HG02970 (cell line): Measurements from ENCODE around the gene TRPV5.
"Not testable (repeated sequence)": the region's sequence is repeated elsewhere in the genome, so short reads cannot be mapped to it uniquely, and the experiment has no call there.

Source experiments
- ATAC-seq: cut with Tn5 transposase; IDR thresholded peaks from one replicate; pipeline ENCODE4 v1.9.1; 2021; ENCODE audit warnings: mild to moderate bottlenecking, moderate library complexity, moderate number of reproducible peaks; ENCODE audit not compliant: unreplicated experiment, low FRiP score

TRPV5 gene

GRCh38 chr7:142933624-142934023, at the start of gene TRPV5:
TRPV5 (minus strand) TSS chr7:142933746; CDS start chr7:142933459, 287 bp downstream.
- ATAC-seq: no peak

DNA sequence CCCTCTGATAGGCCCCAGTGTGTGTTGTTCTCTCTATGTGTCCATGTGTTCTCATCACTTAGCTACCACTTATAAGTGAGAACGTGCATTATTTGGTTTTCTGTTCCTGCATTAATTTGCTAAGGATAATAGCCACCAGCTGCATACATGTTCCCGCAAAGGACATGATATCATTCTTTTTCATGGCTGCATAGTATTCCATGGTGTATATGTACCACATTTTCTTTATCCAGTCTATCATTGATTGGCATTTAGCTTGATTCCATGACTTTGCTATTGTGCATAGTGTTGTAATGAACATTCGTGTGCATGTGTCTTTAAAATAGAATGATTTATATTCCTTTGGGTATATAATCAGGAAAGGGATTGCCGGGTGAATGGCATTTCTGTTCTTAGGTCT, 44.9 kb upstream of the TRPV5 start:
- not testable (repeated sequence) for ATAC-seq

GRCh38 chr7:142974626-142975025, 41.1 kb upstream of the TRPV5 start:
- no peak for ATAC-seq

DNA sequence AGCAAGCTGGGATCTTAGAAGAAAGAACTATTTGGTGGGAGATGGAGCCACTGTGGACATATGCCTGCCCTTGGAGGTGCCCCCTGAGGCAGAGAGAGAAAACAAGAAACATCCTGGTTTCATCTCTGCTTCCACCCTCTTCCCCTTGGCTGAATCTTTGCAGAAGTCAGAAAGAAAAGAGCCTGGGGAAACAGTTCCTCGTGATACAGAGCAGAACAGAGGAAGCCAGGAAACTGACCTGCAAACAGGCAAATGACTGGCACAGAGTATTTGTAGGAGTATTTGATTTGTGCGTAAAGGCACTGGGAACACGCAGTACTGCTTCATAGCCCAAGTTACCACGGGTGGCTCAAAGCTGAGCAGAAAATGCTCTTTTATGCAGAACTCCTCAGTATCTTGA, 35.6 kb upstream of the TRPV5 start:
- ATAC-seq: no peak

GRCh38 chr7:142968229-142968628, 34.7 kb upstream of the TRPV5 start:
- no peak for ATAC-seq

- no peak for ATAC-seq
Observed at GRCh38 chr7:142964502-142965246, 31.1 kb upstream of the TRPV5 start.

- no peak for ATAC-seq
Observed at GRCh38 chr7:142963993-142964392, 30.4 kb upstream of the TRPV5 start.

GRCh38 chr7:142962991-142963390, 29.4 kb upstream of the TRPV5 start:
- no peak for ATAC-seq

- ATAC-seq: no peak
Observed at GRCh38 chr7:142961973-142962926, 28.7 kb upstream of the TRPV5 start, which contains the start of gene KEL. KEL (minus strand) TSS chr7:142962363; CDS start chr7:142962206, 157 bp downstream.

DNA sequence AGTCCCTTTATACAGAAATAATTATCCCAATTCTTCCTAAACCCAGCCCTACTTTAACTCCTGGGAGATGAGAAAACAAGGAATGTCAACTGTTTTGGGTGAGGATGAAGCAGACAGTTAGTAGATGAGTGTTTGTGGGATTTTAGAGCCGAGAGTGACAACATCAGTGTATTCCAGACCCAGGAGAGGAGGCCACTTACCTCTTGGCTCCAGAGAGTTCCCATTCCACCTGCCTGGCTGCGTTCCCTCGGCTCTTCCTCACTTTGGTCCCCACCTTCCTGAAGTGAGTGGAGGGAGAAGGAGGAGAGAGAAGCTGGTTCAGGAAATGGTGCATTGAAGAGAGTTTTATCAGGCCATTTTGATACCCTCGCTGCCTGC, 28.0 kb upstream of the TRPV5 start:
- no peak for ATAC-seq

GRCh38 chr7:142960955-142961512, 27.5 kb upstream of the TRPV5 start:
- ATAC-seq: no peak

DNA sequence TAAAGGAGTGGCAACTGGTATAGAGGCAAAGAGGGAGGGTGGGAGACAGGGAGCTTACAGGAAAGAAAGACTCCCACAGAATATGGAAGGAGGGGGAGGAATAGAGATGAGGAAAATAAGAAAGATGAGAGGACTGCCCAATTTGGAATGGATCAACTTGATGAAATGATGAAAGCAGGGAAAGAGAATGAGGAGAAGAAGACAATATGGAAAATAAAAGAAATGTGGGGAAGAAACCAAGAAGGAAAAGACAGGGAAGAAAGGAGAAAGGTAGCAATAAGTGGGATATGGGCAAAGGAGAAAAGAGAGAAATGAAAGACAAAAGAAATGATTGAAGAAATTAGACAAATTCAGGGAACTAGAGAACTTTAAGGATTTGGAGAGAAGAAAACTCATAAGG, 25.7 kb upstream of the TRPV5 start:
- ATAC-seq: no peak

- no peak for ATAC-seq
Observed at GRCh38 chr7:142957723-142958122, 24.2 kb upstream of the TRPV5 start.

- ATAC-seq: no peak
Observed at GRCh38 chr7:142956951-142957623, 23.5 kb upstream of the TRPV5 start.

DNA sequence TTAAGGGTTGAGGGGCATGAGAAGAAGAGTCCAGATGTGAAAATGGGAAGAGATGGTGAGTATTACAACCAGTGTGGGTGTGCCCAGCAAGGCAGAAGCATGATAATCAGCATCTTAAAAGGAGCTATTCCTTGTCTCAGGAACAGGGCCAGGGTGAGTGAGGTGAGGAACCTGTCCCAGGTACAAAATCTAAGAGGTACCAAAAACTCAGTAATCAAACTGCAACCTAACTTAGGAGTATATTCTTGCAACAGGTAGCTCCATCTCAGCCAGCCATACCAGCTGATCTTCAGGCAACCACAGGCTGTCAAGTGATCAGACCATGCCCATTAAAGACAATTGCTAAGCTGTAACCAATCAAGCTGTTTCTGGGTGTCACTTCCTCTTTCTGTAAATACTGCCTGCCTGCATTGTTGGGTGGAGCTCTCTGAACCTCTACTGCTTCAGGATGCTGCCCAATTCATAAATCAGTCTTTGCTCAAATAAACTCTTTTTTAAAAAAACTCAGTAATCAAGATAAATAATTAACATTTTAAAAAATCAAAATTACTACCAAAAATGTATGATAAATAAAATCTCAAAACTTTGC, 21.2 kb upstream of the TRPV5 start:
- no peak for ATAC-seq

- no peak for ATAC-seq
Observed at GRCh38 chr7:142950235-142950634, 16.7 kb upstream of the TRPV5 start.

GRCh38 chr7:142948603-142949002, 15.1 kb upstream of the TRPV5 start:
- no peak for ATAC-seq

- ATAC-seq: no peak
Observed at GRCh38 chr7:142945001-142945400, 11.5 kb upstream of the TRPV5 start.

DNA sequence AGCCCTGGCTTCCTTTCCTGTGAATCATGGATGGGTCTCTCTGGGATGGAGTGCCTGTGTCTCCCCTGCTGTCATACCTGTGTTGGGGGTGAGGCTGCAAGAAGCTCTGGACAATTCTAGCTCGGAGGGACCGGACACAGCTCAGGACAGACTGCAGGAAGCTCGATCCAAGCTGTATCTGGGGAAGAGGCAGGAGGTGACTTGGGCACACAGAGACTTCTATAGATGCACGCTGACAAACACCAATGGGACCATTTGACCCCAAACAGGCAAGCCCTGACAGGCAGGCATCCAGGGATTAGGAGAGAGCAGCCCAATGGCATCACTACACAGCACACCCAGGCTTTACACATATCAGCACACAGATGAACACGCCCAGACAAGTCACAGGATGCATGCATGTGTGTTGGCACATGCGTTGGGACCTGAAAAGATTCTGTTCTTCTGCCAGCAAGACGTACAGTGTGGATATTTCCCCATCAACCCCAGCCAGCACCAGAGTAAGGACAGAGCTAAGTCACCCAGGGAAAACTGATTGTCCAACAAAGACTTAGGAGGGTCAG, 10.2 kb upstream of the TRPV5 start:
- ATAC-seq: no peak

DNA sequence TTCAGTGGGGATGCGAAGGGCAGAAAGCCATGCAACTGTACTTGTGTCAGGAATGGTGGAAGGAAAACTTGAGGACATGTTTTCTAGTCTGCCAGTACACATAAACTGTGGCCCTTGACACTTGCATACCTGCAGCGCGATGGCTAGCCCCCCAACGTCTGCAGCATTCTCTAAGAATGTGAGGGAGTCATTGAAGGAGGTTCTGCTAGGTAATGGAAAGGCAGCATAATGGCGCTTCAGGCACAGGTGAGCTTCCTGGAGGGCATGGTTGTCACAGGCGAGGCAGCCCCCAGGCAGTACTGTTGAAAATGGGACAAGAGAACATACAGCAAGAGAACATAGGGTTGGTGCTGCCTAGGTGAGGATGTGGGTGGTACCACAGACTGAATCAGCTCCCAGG, 9.2 kb upstream of the TRPV5 start:
- no peak for ATAC-seq
